Activated CD4-positive, alpha-beta T cell treated with anti-CD3 and anti-CD28 coated beads for 36 hours (primary cell): ENCODE data around the gene GOLM1. TPM values are rescaled to one million over a fixed set of nuclear protein-coding genes. Genes with fewer than 3 reads are reported as not detected.
"Not testable (repeated sequence)": the region's sequence is repeated elsewhere in the genome, so short reads cannot be mapped to it uniquely, and the experiment has no call there.

Experiments
- ATAC-seq: fragments of 200-7000 bp; cut with Tn5 transposase; one replicate; pipeline ENCODE4 v1.10.0; 2021; ENCODE audit warnings: mild to moderate bottlenecking, moderate library complexity
- CTCF ChIA-PET: fragments of 350-600 bp; sonication (Branson Sonifier 250); formaldehyde crosslinking; loops from one replicate; lab custom pipeline; 2021; ENCODE audit warnings: antibody characterized with exemption; lab: Charles Lee
- POLR2A ChIA-PET: fragments of 350-600 bp; sonication (Branson Sonifier 250); formaldehyde crosslinking; loops from one replicate; lab custom pipeline; 2021; ENCODE audit warnings: antibody characterized with exemption, inconsistent platforms; lab: Charles Lee
- DNase-seq: peaks from one replicate; pipeline ENCODE4 v3.0.0-alpha.2; 2020
- H3K27ac Mint-ChIP-seq: one replicate; pipeline ENCODE4 v1.8.0; 2021; ENCODE audit warnings: mixed read lengths
- H3K27me3 Mint-ChIP-seq: one replicate; pipeline ENCODE4 v1.8.0; 2021; ENCODE audit warnings: mixed read lengths
- H3K36me3 Mint-ChIP-seq: one replicate; pipeline ENCODE4 v1.8.0; 2021; ENCODE audit warnings: low read depth, mixed read lengths
- H3K4me1 Mint-ChIP-seq: one replicate; pipeline ENCODE4 v1.8.0; 2021; ENCODE audit warnings: mixed read lengths
- H3K4me3 Mint-ChIP-seq: one replicate; pipeline ENCODE4 v1.8.0; 2021; ENCODE audit warnings: mild to moderate bottlenecking, moderate library complexity, mixed read lengths
- H3K9me3 Mint-ChIP-seq: one replicate; pipeline ENCODE4 v1.8.0; 2021; ENCODE audit warnings: low read depth, mixed read lengths
- intact Hi-C, 2 experiments: fragments of 100-400 bp; cut with DNase I in 1 of 2; cut with micrococcal nuclease in 1 of 2; formaldehyde crosslinking; loops; one replicate each; pipeline versions ENCODE4 v1.14.2 to v1.15.1; 2022 to 2024; cut with DNase I, micrococcal nuclease
- total RNA-seq, 2 experiments: library from RNA; stranded (reverse); gene quantifications; one replicate each; pipeline ENCODE4 v1.2.3, GENCODE V29; 2021

The GOLM1 gene
- 1 to 10 TPM; 1.2 to 1.4 TPM for total RNA-seq

GRCh38 chr9:86098824-86099700 lies at the start of gene GOLM1:
TSS of gene GOLM1 (minus strand) at chr9:86099558. CDS start at chr9:86079320, 20,238 bp downstream.
- H3K27ac Mint-ChIP-seq: peak within 1 kb of the TSS; percentile 68
- POLR2A ChIA-PET: interaction anchor here (0.6 kb wide), 1 partner anchor 628 kb away, joined by 3 read pairs; no protein-coding TSS in a partner anchor
- peaks cover 9% of the 10 kb centered on the region for H3K4me1 Mint-ChIP-seq
- CTCF ChIA-PET: interaction anchor here (1.2 kb wide), 1 partner anchor 103 kb away, joined by 4 read pairs; no protein-coding TSS in a partner anchor
- H3K9me3 Mint-ChIP-seq: no peaks in the 10 kb centered on the region
- H3K36me3 Mint-ChIP-seq: no peaks in the 10 kb centered on the region
- DNase-seq: peak; percentile 61
- intact Hi-C loops: loop anchor here in 1 of 2 experiments (2.0 kb wide), 1 partner anchor 158 kb away; the partner anchor contains the start of gene NAA35
- ATAC-seq: peak; percentile 87
- peaks cover 43% of the 10 kb centered on the region for H3K27me3 Mint-ChIP-seq
- peak within 1 kb of the TSS; percentile 71 for H3K4me3 Mint-ChIP-seq

- H3K36me3 Mint-ChIP-seq, H3K4me3 Mint-ChIP-seq, DNase-seq, CTCF ChIA-PET, POLR2A ChIA-PET, H3K27ac Mint-ChIP-seq, H3K4me1 Mint-ChIP-seq, ATAC-seq, intact Hi-C loops, H3K27me3 Mint-ChIP-seq: not testable (repeated sequence)
- peaks cover 18% of the 10 kb centered on the region for H3K9me3 Mint-ChIP-seq
Observed at GRCh38 chr9:86146671-86147070, 47.3 kb upstream of the GOLM1 start.

GRCh38 chr9:86145960-86146359 lies 46.6 kb upstream of the GOLM1 start:
- CTCF ChIA-PET, ATAC-seq, H3K27ac Mint-ChIP-seq, DNase-seq, intact Hi-C loops, H3K36me3 Mint-ChIP-seq, H3K4me1 Mint-ChIP-seq, H3K27me3 Mint-ChIP-seq, H3K4me3 Mint-ChIP-seq, POLR2A ChIA-PET: not testable (repeated sequence)
- peaks cover 18% of the 10 kb centered on the region for H3K9me3 Mint-ChIP-seq

- no peaks in the 10 kb centered on the region for H3K4me1 Mint-ChIP-seq
- ChIA-PET POLR2A (no interaction called here), CTCF (interaction anchor here (0.8 kb wide), 1 partner anchor 55 kb away, joined by 4 read pairs; no protein-coding TSS in a partner anchor)
- no peak for ATAC-seq
- H3K4me3 Mint-ChIP-seq: no peak overlapping the region
- no peak for DNase-seq
- no peak overlapping the region for H3K27ac Mint-ChIP-seq
- H3K27me3 Mint-ChIP-seq: peaks cover 5% of the 10 kb centered on the region
- intact Hi-C loops: no loop called here
- H3K36me3 Mint-ChIP-seq: peaks cover 1% of the 10 kb centered on the region
- peaks cover 18% of the 10 kb centered on the region for H3K9me3 Mint-ChIP-seq
Observed at GRCh38 chr9:86142973-86143372, 43.6 kb upstream of the GOLM1 start.

- Mint-ChIP-seq H3K36me3 (peaks cover 1% of the 10 kb centered on the region), H3K4me3 (no peak overlapping the region), H3K27ac (no peak overlapping the region), H3K4me1 (no peaks in the 10 kb centered on the region), H3K9me3 (peaks cover 11% of the 10 kb centered on the region), H3K27me3 (peaks cover 5% of the 10 kb centered on the region)
- ChIA-PET CTCF (no interaction called here), POLR2A (no interaction called here)
- DNase-seq: no peak
- no peak for ATAC-seq
- intact Hi-C loops: no loop called here
Observed at GRCh38 chr9:86141843-86142242, 42.5 kb upstream of the GOLM1 start.

- no peak for ATAC-seq
- Mint-ChIP-seq H3K27ac (no peak overlapping the region), H3K9me3 (no peaks in the 10 kb centered on the region), H3K4me1 (no peaks in the 10 kb centered on the region), H3K36me3 (no peaks in the 10 kb centered on the region), H3K27me3 (peaks cover 2% of the 10 kb centered on the region), H3K4me3 (no peak overlapping the region)
- DNase-seq: peak; percentile 8
- ChIA-PET CTCF (interaction anchor here (0.7 kb wide), 1 partner anchor 215 kb away, joined by 3 read pairs; no protein-coding TSS in a partner anchor), POLR2A (no interaction called here)
- intact Hi-C loops: no loop called here
Observed at GRCh38 chr9:86135371-86135770, 36.0 kb upstream of the GOLM1 start.

- Mint-ChIP-seq H3K27ac (no peak overlapping the region), H3K4me3 (no peak overlapping the region), H3K27me3 (peaks cover 2% of the 10 kb centered on the region), H3K9me3 (no peaks in the 10 kb centered on the region), H3K36me3 (no peaks in the 10 kb centered on the region), H3K4me1 (no peaks in the 10 kb centered on the region)
- CTCF ChIA-PET: no interaction called here
- intact Hi-C loops: no loop called here
- POLR2A ChIA-PET: no interaction called here
- DNase-seq (no peak), ATAC-seq (no peak)
Observed at GRCh38 chr9:86134361-86134760, 35.0 kb upstream of the GOLM1 start.

- no peaks in the 10 kb centered on the region for H3K4me1 Mint-ChIP-seq
- ChIA-PET CTCF (no interaction called here), POLR2A (no interaction called here)
- peaks cover 2% of the 10 kb centered on the region for H3K27me3 Mint-ChIP-seq
- ATAC-seq (no peak), DNase-seq (no peak)
- intact Hi-C loops: no loop called here
- no peak overlapping the region for H3K27ac Mint-ChIP-seq
- H3K9me3 Mint-ChIP-seq: no peaks in the 10 kb centered on the region
- no peak overlapping the region for H3K4me3 Mint-ChIP-seq
- H3K36me3 Mint-ChIP-seq: no peaks in the 10 kb centered on the region
Observed at GRCh38 chr9:86128235-86128822, 29.0 kb upstream of the GOLM1 start.

- no peaks in the 10 kb centered on the region for H3K36me3 Mint-ChIP-seq
- no peak overlapping the region for H3K27ac Mint-ChIP-seq
- intact Hi-C loops: no loop called here
- H3K4me1 Mint-ChIP-seq: no peaks in the 10 kb centered on the region
- no peak overlapping the region for H3K4me3 Mint-ChIP-seq
- no peak for ATAC-seq
- peaks cover 4% of the 10 kb centered on the region for H3K27me3 Mint-ChIP-seq
- CTCF ChIA-PET: interaction anchor here (0.6 kb wide), 1 partner anchor 465 kb away, joined by 3 read pairs; no protein-coding TSS in a partner anchor
- no peak for DNase-seq
- no peaks in the 10 kb centered on the region for H3K9me3 Mint-ChIP-seq
- POLR2A ChIA-PET: no interaction called here
Observed at GRCh38 chr9:86126998-86127972, 27.9 kb upstream of the GOLM1 start.

- Mint-ChIP-seq H3K9me3 (no peaks in the 10 kb centered on the region), H3K4me1 (no peaks in the 10 kb centered on the region), H3K4me3 (no peak overlapping the region), H3K36me3 (no peaks in the 10 kb centered on the region), H3K27ac (no peak overlapping the region), H3K27me3 (peaks cover 2% of the 10 kb centered on the region)
- POLR2A ChIA-PET: no interaction called here
- DNase-seq: no peak
- ATAC-seq: no peak
- CTCF ChIA-PET: no interaction called here
- intact Hi-C loops: no loop called here
Observed at GRCh38 chr9:86122311-86122710, 23.0 kb upstream of the GOLM1 start.

- no peak for ATAC-seq
- DNase-seq: no peak
- H3K27ac Mint-ChIP-seq: no peak overlapping the region
- intact Hi-C loops: no loop called here
- H3K9me3 Mint-ChIP-seq: no peaks in the 10 kb centered on the region
- no peak overlapping the region for H3K4me3 Mint-ChIP-seq
- no peaks in the 10 kb centered on the region for H3K4me1 Mint-ChIP-seq
- H3K36me3 Mint-ChIP-seq: no peaks in the 10 kb centered on the region
- peaks cover 6% of the 10 kb centered on the region for H3K27me3 Mint-ChIP-seq
- ChIA-PET POLR2A (no interaction called here), CTCF (no interaction called here)
Observed at GRCh38 chr9:86119457-86119856, 20.1 kb upstream of the GOLM1 start.
